HepG2 (cell line): Measurements from ENCODE around the gene ECM1. TPM values are rescaled to one million over a fixed set of nuclear protein-coding genes. Genes with fewer than 3 reads are reported as not detected.
A peak's percentile ranks its signal among the peaks of the same experiment; 100 is the strongest.

Source experiments
- ATAC-seq: fragments of 200-7000 bp; cut with Tn5 transposase; 3 replicates; pipeline ENCODE4 v1.9.1; 2020; ENCODE audit warnings: mild to moderate bottlenecking, moderate library complexity
- BruUV-seq: library from RNA; stranded (reverse); fragments of 400-500 nt; replicated peaks from 2 replicates; lab custom pipeline; 2021; lab: Mats Ljungman, UMichigan
- CTCF ChIA-PET: fragments of 300-600 bp; formaldehyde crosslinking; extraction: SDS; loops from one replicate; lab custom pipeline; 2021; ENCODE audit warnings: low total read pairs, inconsistent platforms, low intra/inter-chr PET ratio; lab: Yijun Ruan, JAX
- POLR2A ChIA-PET: fragments of 350-600 bp; sonication (Branson Sonifier 250); formaldehyde crosslinking; loops from one replicate; lab custom pipeline; 2020; ENCODE audit warnings: antibody characterized with exemption, inconsistent platforms; lab: Yijun Ruan, JAX
- DNase-seq: peaks from one replicate; pipeline ENCODE4 v3.0.0-alpha.2; 2015; ENCODE audit warnings: low spot score
- FAIRE-seq: peaks from 3 replicates; lab custom pipeline; 2011; peaks lifted over from hg19 to GRCh38; lab: Jason Lieb, UNC
- H2AFZ ChIP-seq: one replicate; pipeline ENCODE4 v1.6.1; 2011; ENCODE audit warnings: low read length, inconsistent platforms
- H3K27ac ChIP-seq: fragments of 300-600 bp; 3 replicates; pipeline ENCODE4 v1.8.0; 2011; ENCODE audit warnings: mixed run types, mild to moderate bottlenecking, mixed read lengths, low read length, inconsistent platforms; ENCODE audit not compliant: insufficient read depth; ENCODE audit errors: extremely low read length
- H3K27me3 ChIP-seq, 2 experiments: fragments of 200-600 bp in 1 of 2; 2 replicates in 1 of 2; 3 replicates in 1 of 2; pipeline versions ENCODE4 v1.6.0 to v1.8.0; 2011; ENCODE audit warnings: low read length in 2 of 2, mild to moderate bottlenecking in 2 of 2, moderate library complexity in 2 of 2, inconsistent platforms in 1 of 2; ENCODE audit not compliant: insufficient read depth in 2 of 2, control insufficient read depth in 1 of 2
- H3K36me3 ChIP-seq, 2 experiments: fragments of 200-600 bp in 1 of 2; replicated peaks in 1 of 2; 2 replicates in 1 of 2; 3 replicates in 1 of 2; pipeline versions ENCODE4 v1.5.1 to v1.8.0; 2011; ENCODE audit warnings: low read length in 2 of 2, inconsistent platforms in 1 of 2; ENCODE audit not compliant: insufficient read depth in 2 of 2, control insufficient read depth in 1 of 2
- H3K4me1 ChIP-seq: 2 replicates; pipeline ENCODE4 v1.5.1; 2012; ENCODE audit warnings: low read length, inconsistent platforms; ENCODE audit not compliant: insufficient read depth
- H3K4me2 ChIP-seq: 2 replicates; pipeline ENCODE4 v1.6.0; 2011; ENCODE audit warnings: low read depth, low read length, inconsistent platforms
- H3K4me3 ChIP-seq, 3 experiments: fragments of 200-600 bp in 1 of 3; sonication (generic), shearing (Covaris generic) in 1 of 3; replicated peaks in 1 of 3; 2 replicates each; pipeline ENCODE4 v1.5.1; 2011 to 2016; ENCODE audit warnings: low read length in 3 of 3, inconsistent platforms in 2 of 3, low read depth in 2 of 3, mild to moderate bottlenecking in 2 of 3, control low read depth in 1 of 3, mixed read lengths in 1 of 3; ENCODE audit not compliant: insufficient read depth in 1 of 3
- H3K79me2 ChIP-seq: one replicate; pipeline ENCODE4 v1.6.1; 2011; ENCODE audit warnings: low read length, inconsistent platforms; ENCODE audit not compliant: insufficient read depth
- H3K9ac ChIP-seq: 2 replicates; pipeline ENCODE4 v1.6.0; 2011; ENCODE audit warnings: mild to moderate bottlenecking, low read depth, low read length, inconsistent platforms; ENCODE audit not compliant: insufficient read depth
- H3K9me3 ChIP-seq: 2 replicates; pipeline ENCODE4 v1.5.1; 2012; ENCODE audit warnings: mild to moderate bottlenecking, low read length
- H4K20me1 ChIP-seq: 2 replicates; pipeline ENCODE4 v1.6.0; 2011; ENCODE audit warnings: inconsistent platforms, mild to moderate bottlenecking, low read length, moderate library complexity; ENCODE audit not compliant: insufficient read depth
- ELF3 ChIP-seq: IDR thresholded peaks from 2 replicates; pipeline ENCODE4 v1.6.1; 2016; ENCODE audit warnings: missing genetic modification reagents, missing compliant biosample characterization
- ERF ChIP-seq: IDR thresholded peaks from 2 replicates; pipeline ENCODE4 v1.6.1; 2018; ENCODE audit warnings: missing biosample characterization, missing genetic modification reagents
- FOXA1 ChIP-seq, 2 experiments: fragments of 450-650 bp in 1 of 2; sonication (generic) in 1 of 2; formaldehyde crosslinking in 1 of 2; IDR thresholded peaks; 2 replicates each; pipeline versions ENCODE4 v1.4.0 to v1.6.1; 2016 to 2020; ENCODE audit warnings: missing genetic modification reagents in 1 of 2
- FOXA3 ChIP-seq: IDR thresholded peaks from 2 replicates; pipeline ENCODE4 v1.6.1; 2016; ENCODE audit warnings: missing genetic modification reagents, missing compliant biosample characterization
- FOXM1 ChIP-seq: sonication (generic); formaldehyde crosslinking; IDR thresholded peaks from 2 replicates; pipeline ENCODE4 v1.5.0; 2020; ENCODE audit warnings: missing genetic modification reagents
- KAT7 ChIP-seq: IDR thresholded peaks from 2 replicates; pipeline ENCODE4 v1.6.1; 2018; ENCODE audit warnings: borderline replicate concordance, missing compliant biosample characterization
- MTF2 ChIP-seq: sonication (generic); formaldehyde crosslinking; IDR thresholded peaks from 2 replicates; pipeline ENCODE4 v1.5.0; 2020; ENCODE audit warnings: missing genetic modification reagents, borderline replicate concordance
- NR2F2 ChIP-seq: IDR thresholded peaks from 2 replicates; pipeline ENCODE4 v1.6.1; 2012; ENCODE audit warnings: low read depth, inconsistent platforms, borderline replicate concordance
- REPIN1 ChIP-seq: sonication (generic); formaldehyde crosslinking; IDR thresholded peaks from 2 replicates; pipeline ENCODE4 v1.8.0; 2022; ENCODE audit warnings: missing genetic modification reagents, low read depth, mild to moderate bottlenecking, borderline replicate concordance
- SOX5 ChIP-seq: IDR thresholded peaks from 2 replicates; pipeline ENCODE4 v1.6.1; 2016; ENCODE audit warnings: borderline replicate concordance
- STAG1 ChIP-seq: sonication (generic); formaldehyde crosslinking; IDR thresholded peaks from 2 replicates; pipeline ENCODE4 v1.4.0; 2020; ENCODE audit warnings: missing genetic modification reagents
- ZBTB8A ChIP-seq: sonication (generic); formaldehyde crosslinking; IDR thresholded peaks from 2 replicates; pipeline ENCODE4 v1.4.0; 2020; ENCODE audit warnings: mild to moderate bottlenecking, low read depth, missing genetic modification reagents, borderline replicate concordance
- WGBS: methylation state at CpG from one replicate; pipeline ENCODE4 v1.1.6; 2017; ENCODE audit warnings: low lambda C conversion rate; 5-methylcytosine and 5-hydroxymethylcytosine counted together
- in situ Hi-C: cut with HindIII; loops from 2 replicates; pipeline ENCODE4 v1.10.0; 2017; ENCODE audit warnings: low pct_unique_long_range_greater_than_20kb; ENCODE audit not compliant: extremely low pct_ligation_motif_present
- intact Hi-C: fragments of 100-400 bp; cut with micrococcal nuclease; formaldehyde crosslinking; loops from one replicate; pipeline ENCODE4 v1.10.0; 2022; ENCODE audit not compliant: unreplicated experiment
- polyA plus RNA-seq, 8 experiments: library from polyadenylated mRNA; depleted of rRNA in 3 of 8; stranded (reverse) in 7 of 8; unstranded in 1 of 8; fragments of >200 nt; fragmentation: Illumina TruSeq in 4 of 8; extraction: Trizol in 4 of 8; gene quantifications; 2 replicates each; pipeline versions ENCODE4 v1.2.1 to v1.2.3, GENCODE V29; 2011 to 2016; ENCODE audit warnings: low read depth in 4 of 8, missing spikeins in 1 of 8, mixed read lengths in 1 of 8; ENCODE audit not compliant: insufficient read depth in 1 of 8
- total RNA-seq, 5 experiments: library from RNA; depleted of rRNA; stranded (reverse); fragments of >200 nt; fragmentation: Illumina TruSeq; extraction: Trizol; gene quantifications; 2 replicates each; pipeline ENCODE4 v1.2.3, GENCODE V29; 2016; ENCODE audit warnings: low read depth in 1 of 5
- TF ChIP-seq, protein P1 (sequence below): sonication (generic); formaldehyde crosslinking; IDR thresholded peaks from 2 replicates; pipeline ENCODE4 v1.8.0; 2022; ENCODE audit warnings: mild to moderate bottlenecking, missing genetic modification reagents
- TF ChIP-seq, protein P2 (sequence below): sonication (generic); formaldehyde crosslinking; IDR thresholded peaks from 2 replicates; pipeline ENCODE4 v1.5.0; 2020; ENCODE audit warnings: mild to moderate bottlenecking, missing genetic modification reagents, moderate library complexity
- TF ChIP-seq, protein P3 (sequence below): sonication (generic); formaldehyde crosslinking; IDR thresholded peaks from 2 replicates; pipeline ENCODE4 v1.4.0; 2020; ENCODE audit warnings: missing genetic modification reagents, borderline replicate concordance

The ECM1 gene
- total and polyA plus RNA-seq, 2 of the 13 experiments (the other 11 are each of a cell fraction or from before 2014, with no cell fraction given) = 0.42 to 1.0 TPM

DNA sequence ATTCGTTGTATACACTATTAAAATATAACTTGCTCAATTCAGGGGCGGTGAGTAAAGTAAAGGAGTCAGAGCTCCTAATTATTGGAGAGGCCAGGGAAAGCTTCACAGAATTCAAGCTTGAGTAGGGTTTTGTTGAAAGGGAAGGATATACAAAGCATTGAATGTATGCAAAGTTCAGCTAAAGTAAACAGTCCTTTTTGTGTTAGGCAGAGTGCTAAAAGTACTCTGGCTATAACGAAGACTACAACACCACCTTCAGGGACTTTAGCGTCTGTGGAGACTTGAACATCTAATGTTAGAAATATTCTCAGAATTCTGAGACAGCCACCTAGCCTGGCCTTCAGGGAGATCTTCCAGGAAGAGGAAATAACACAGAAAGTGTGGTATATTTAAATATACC is 8.7 kb downstream of the ECM1 start:
- no TSS peak for BruUV-seq
- intact Hi-C loops = no loop called here
- Histone ChIP-seq H3K4me1 (peaks cover 32% of the 10 kb centered on the region), H3K4me3 (peak overlapping the region; percentile 73 to 84 (median 80)), H3K9ac (peak overlapping the region; percentile 81), H3K27me3 (no peaks in the 10 kb centered on the region; a peak in 1 of 5 replicates), H3K9me3 (no peaks in the 10 kb centered on the region), H3K27ac (peak overlapping the region; percentile 66), H2AFZ (peak overlapping the region; percentile 77), H3K79me2 (no peaks in the 10 kb centered on the region), H4K20me1 (no peaks in the 10 kb centered on the region), H3K4me2 (peak overlapping the region; percentile 85), H3K36me3 (no peaks in the 10 kb centered on the region)
- in situ Hi-C loops = no loop called here
- WGBS = 5% methylated on average over 4 of the region's 4 CpGs
- CTCF ChIA-PET = interaction anchor here (1.2 kb wide), 1 partner anchor 52 kb away, joined by 5 read pairs; no protein-coding TSS in a partner anchor
- ATAC-seq (peak; percentile 26), DNase-seq (peak; percentile 49), FAIRE-seq (peak; percentile 83)
- POLR2A ChIA-PET = interaction anchor here (1.1 to 3.3 kb wide), 12 partner anchors 12 to 181 kb away, joined by 3 to 78 read pairs (median 6); partner anchors contain the start of genes ADAMTSL4, GOLPH3L and TARS2
- TF ChIP-seq FOXM1 (CRISPR knock-in tag) = no peak
- TF ChIP-seq, protein P1, sequence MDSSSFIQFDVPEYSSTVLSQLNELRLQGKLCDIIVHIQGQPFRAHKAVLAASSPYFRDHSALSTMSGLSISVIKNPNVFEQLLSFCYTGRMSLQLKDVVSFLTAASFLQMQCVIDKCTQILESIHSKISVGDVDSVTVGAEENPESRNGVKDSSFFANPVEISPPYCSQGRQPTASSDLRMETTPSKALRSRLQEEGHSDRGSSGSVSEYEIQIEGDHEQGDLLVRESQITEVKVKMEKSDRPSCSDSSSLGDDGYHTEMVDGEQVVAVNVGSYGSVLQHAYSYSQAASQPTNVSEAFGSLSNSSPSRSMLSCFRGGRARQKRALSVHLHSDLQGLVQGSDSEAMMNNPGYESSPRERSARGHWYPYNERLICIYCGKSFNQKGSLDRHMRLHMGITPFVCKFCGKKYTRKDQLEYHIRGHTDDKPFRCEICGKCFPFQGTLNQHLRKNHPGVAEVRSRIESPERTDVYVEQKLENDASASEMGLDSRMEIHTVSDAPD (CRISPR knock-in tag) = 0 out of 2 replicates have a peak, but pooled peaks have one; percentile 25
- TF ChIP-seq STAG1 = peak; percentile 58
- TF ChIP-seq, protein P2, sequence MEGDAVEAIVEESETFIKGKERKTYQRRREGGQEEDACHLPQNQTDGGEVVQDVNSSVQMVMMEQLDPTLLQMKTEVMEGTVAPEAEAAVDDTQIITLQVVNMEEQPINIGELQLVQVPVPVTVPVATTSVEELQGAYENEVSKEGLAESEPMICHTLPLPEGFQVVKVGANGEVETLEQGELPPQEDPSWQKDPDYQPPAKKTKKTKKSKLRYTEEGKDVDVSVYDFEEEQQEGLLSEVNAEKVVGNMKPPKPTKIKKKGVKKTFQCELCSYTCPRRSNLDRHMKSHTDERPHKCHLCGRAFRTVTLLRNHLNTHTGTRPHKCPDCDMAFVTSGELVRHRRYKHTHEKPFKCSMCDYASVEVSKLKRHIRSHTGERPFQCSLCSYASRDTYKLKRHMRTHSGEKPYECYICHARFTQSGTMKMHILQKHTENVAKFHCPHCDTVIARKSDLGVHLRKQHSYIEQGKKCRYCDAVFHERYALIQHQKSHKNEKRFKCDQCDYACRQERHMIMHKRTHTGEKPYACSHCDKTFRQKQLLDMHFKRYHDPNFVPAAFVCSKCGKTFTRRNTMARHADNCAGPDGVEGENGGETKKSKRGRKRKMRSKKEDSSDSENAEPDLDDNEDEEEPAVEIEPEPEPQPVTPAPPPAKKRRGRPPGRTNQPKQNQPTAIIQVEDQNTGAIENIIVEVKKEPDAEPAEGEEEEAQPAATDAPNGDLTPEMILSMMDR (CRISPR knock-in tag) = peak; percentile 69
- TF ChIP-seq REPIN1 = 0 out of 2 replicates have a peak, but pooled peaks have one; percentile 20
- 0 out of 2 replicates have a peak, but pooled peaks have one; percentile 7 for TF ChIP-seq KAT7 (CRISPR knock-in tag)
- peak; percentile 17; the same call in 1 of the 2 replicates for TF ChIP-seq ELF3 (CRISPR knock-in tag)
- no peak for TF ChIP-seq MTF2 (CRISPR knock-in tag)
- TF ChIP-seq ERF (CRISPR knock-in tag) = 0 out of 2 replicates have a peak, but pooled peaks have one; percentile 62
- no peak for TF ChIP-seq NR2F2
- TF ChIP-seq, protein P3, sequence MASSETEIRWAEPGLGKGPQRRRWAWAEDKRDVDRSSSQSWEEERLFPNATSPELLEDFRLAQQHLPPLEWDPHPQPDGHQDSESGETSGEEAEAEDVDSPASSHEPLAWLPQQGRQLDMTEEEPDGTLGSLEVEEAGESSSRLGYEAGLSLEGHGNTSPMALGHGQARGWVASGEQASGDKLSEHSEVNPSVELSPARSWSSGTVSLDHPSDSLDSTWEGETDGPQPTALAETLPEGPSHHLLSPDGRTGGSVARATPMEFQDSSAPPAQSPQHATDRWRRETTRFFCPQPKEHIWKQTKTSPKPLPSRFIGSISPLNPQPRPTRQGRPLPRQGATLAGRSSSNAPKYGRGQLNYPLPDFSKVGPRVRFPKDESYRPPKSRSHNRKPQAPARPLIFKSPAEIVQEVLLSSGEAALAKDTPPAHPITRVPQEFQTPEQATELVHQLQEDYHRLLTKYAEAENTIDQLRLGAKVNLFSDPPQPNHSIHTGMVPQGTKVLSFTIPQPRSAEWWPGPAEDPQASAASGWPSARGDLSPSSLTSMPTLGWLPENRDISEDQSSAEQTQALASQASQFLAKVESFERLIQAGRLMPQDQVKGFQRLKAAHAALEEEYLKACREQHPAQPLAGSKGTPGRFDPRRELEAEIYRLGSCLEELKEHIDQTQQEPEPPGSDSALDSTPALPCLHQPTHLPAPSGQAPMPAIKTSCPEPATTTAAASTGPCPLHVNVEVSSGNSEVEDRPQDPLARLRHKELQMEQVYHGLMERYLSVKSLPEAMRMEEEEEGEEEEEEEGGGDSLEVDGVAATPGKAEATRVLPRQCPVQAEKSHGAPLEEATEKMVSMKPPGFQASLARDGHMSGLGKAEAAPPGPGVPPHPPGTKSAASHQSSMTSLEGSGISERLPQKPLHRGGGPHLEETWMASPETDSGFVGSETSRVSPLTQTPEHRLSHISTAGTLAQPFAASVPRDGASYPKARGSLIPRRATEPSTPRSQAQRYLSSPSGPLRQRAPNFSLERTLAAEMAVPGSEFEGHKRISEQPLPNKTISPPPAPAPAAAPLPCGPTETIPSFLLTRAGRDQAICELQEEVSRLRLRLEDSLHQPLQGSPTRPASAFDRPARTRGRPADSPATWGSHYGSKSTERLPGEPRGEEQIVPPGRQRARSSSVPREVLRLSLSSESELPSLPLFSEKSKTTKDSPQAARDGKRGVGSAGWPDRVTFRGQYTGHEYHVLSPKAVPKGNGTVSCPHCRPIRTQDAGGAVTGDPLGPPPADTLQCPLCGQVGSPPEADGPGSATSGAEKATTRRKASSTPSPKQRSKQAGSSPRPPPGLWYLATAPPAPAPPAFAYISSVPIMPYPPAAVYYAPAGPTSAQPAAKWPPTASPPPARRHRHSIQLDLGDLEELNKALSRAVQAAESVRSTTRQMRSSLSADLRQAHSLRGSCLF = no peak
- TF ChIP-seq FOXA1 (IDR thresholded peaks at IDR 0.05) = no peak
- peak; percentile 80 for TF ChIP-seq FOXA1 (CRISPR knock-in tag; IDR thresholded peaks at IDR 0.05)
- 0 out of 2 replicates have a peak, but pooled peaks have one; percentile 9 for TF ChIP-seq SOX5 (CRISPR knock-in tag)
- TF ChIP-seq FOXA3 (CRISPR knock-in tag) = peak; percentile 69
- no peak for TF ChIP-seq ZBTB8A
